HL-60 (cell line): ENCODE measurements around the gene C20orf204.

Experiments
- DNase-seq, 2 experiments: peaks; one replicate each; pipeline ENCODE4 v3.0.0-alpha.2; 2010 to 2020; ENCODE audit warnings: low read depth in 1 of 2, low spot score in 1 of 2
- H3K27ac ChIP-seq: fragments of 250-450 bp; sonication (Bioruptor Pico); replicated peaks from 2 replicates; pipeline ENCODE4 v1.5.1; 2020; ENCODE audit warnings: mild to moderate bottlenecking, moderate library complexity
- H3K27me3 ChIP-seq: fragments of 250-450 bp; sonication (Bioruptor Pico); 2 replicates; pipeline ENCODE4 v1.5.1; 2021; ENCODE audit warnings: mild to moderate bottlenecking, moderate library complexity; ENCODE audit not compliant: insufficient read depth, poor library complexity, severe bottlenecking
- H3K4me3 ChIP-seq: replicated peaks from 2 replicates; pipeline ENCODE4 v1.5.1; 2011; ENCODE audit warnings: mild to moderate bottlenecking, control low read depth, low read length; ENCODE audit not compliant: insufficient read depth
- CTCF ChIP-seq: IDR thresholded peaks from one replicate; pipeline ENCODE4 v1.5.1; 2011; ENCODE audit warnings: low read length, control low read depth, inconsistent platforms; ENCODE audit not compliant: insufficient read depth
- GABPA ChIP-seq: IDR thresholded peaks from 2 replicates; pipeline ENCODE4 v1.6.1; 2012; ENCODE audit warnings: low read depth
- POLR2AphosphoS5 ChIP-seq: IDR thresholded peaks from 2 replicates; pipeline ENCODE4 v1.6.1; 2012; ENCODE audit warnings: low read depth
- REST ChIP-seq: IDR thresholded peaks from 2 replicates; pipeline ENCODE4 v1.6.1; 2012; ENCODE audit warnings: low read depth; ENCODE audit not compliant: insufficient replicate concordance
- SPI1 ChIP-seq: IDR thresholded peaks from 2 replicates; pipeline ENCODE4 v1.6.1; 2012; ENCODE audit warnings: low read depth, mild to moderate bottlenecking, borderline replicate concordance

Gene C20orf204

GRCh38 chr20:64067733-64068307 is 31.8 kb downstream of the C20orf204 start:
- TF ChIP-seq CTCF, result no peak
- no peaks in the 10 kb centered on the region for H3K27me3 ChIP-seq
- H3K4me3 ChIP-seq, result no peak overlapping the region
- no peak for DNase-seq
- H3K27ac ChIP-seq, result no peak overlapping the region

- no peak for TF ChIP-seq REST
- TF ChIP-seq POLR2AphosphoS5, result no peak; the same call in 1 of the 2 replicates
- no peak for TF ChIP-seq CTCF
- TF ChIP-seq SPI1, result no peak
- no peak for TF ChIP-seq GABPA
Measured at GRCh38 chr20:64068386-64069208, 32.6 kb downstream of the C20orf204 start.

GRCh38 chr20:64069209-64069613 is 33.2 kb downstream of the C20orf204 start:
- no peak for DNase-seq
- no peak overlapping the region for H3K27ac ChIP-seq
- H3K4me3 ChIP-seq, result no peak overlapping the region
- H3K27me3 ChIP-seq, result no peaks in the 10 kb centered on the region
- TF ChIP-seq CTCF (no peak), REST (no peak), GABPA (no peak), POLR2AphosphoS5 (no peak), SPI1 (no peak)

More at GRCh38 chr20:64068386-64069208, 32.6 kb downstream of the C20orf204 start:
- no peak for DNase-seq
- no peaks in the 10 kb centered on the region for H3K27me3 ChIP-seq
- H3K4me3 ChIP-seq, result no peak overlapping the region
- H3K27ac ChIP-seq, result no peak overlapping the region
